SK-N-SH (cell line): ENCODE measurements around the gene SLC25A38. TPM values are rescaled to one million over a fixed set of nuclear protein-coding genes. Genes with fewer than 3 reads are reported as not detected.

ENCODE experiments used
- CTCF ChIA-PET: fragments of 300-600, 350-600 bp; formaldehyde crosslinking; extraction: SDS; loops from one replicate; lab custom pipeline; 2021; lab: Yijun Ruan, JAX
- POLR2A ChIA-PET: fragments of 350-600 bp; sonication (Branson Sonifier 250); formaldehyde crosslinking; extraction: SDS; loops from one replicate; lab custom pipeline; 2020; ENCODE audit warnings: antibody characterized with exemption, inconsistent platforms; lab: Yijun Ruan, JAX
- DNase-seq: peaks from one replicate; pipeline ENCODE4 v3.0.0; 2012
- H2AFZ ChIP-seq: fragments of 200-600 bp; sonication (generic); 2 replicates; pipeline ENCODE4 v1.8.1; 2016; ENCODE audit warnings: antibody characterized with exemption, mild to moderate bottlenecking, low read depth
- H3F3A ChIP-seq: fragments of 200-600 bp; sonication (generic); replicated peaks from 2 replicates; pipeline ENCODE3; 2016; ENCODE audit warnings: antibody characterized with exemption, mild to moderate bottlenecking; ENCODE audit not compliant: insufficient read depth
- H3K27ac ChIP-seq, 2 experiments: fragments of 200-500 bp in 1 of 2; fragments of 200-600 bp in 1 of 2; sonication (Bioruptor generic) in 1 of 2; sonication (generic), shearing (Covaris generic) in 1 of 2; 2 replicates each; pipeline versions ENCODE4 v1.5.1 to v1.6.1; 2014 to 2016; ENCODE audit warnings: low read depth in 2 of 2, inconsistent platforms in 1 of 2, low read length in 1 of 2, mild to moderate bottlenecking in 1 of 2, mixed read lengths in 1 of 2
- H3K27me3 ChIP-seq: fragments of 200-600 bp; sonication (generic), shearing (Covaris generic); 2 replicates; pipeline ENCODE4 v1.6.1; 2016; ENCODE audit warnings: mixed run types; ENCODE audit not compliant: insufficient read depth
- H3K36me3 ChIP-seq, 2 experiments: fragments of 200-500 bp in 1 of 2; fragments of 200-600 bp in 1 of 2; sonication (Bioruptor generic) in 1 of 2; sonication (generic) in 1 of 2; replicated peaks in 1 of 2; 2 replicates each; pipeline versions ENCODE3 to v1.5.1; 2014 to 2016; ENCODE audit warnings: low read length in 1 of 2, mild to moderate bottlenecking in 1 of 2; ENCODE audit not compliant: insufficient read depth in 2 of 2, control insufficient read depth in 1 of 2
- H3K4me1 ChIP-seq, 2 experiments: fragments of 200-500 bp in 1 of 2; fragments of 200-600 bp in 1 of 2; sonication (Bioruptor generic) in 1 of 2; sonication (generic), shearing (Covaris generic) in 1 of 2; 2 replicates each; pipeline versions ENCODE4 v1.5.1 to v1.6.1; 2014 to 2016; ENCODE audit warnings: low read depth in 1 of 2, low read length in 1 of 2, mixed run types in 1 of 2; ENCODE audit not compliant: insufficient read depth in 2 of 2, control insufficient read depth in 1 of 2
- H3K4me2 ChIP-seq: fragments of 200-600 bp; sonication (generic), shearing (Covaris generic); 2 replicates; pipeline ENCODE4 v1.6.1; 2017; ENCODE audit warnings: mixed run types
- H3K4me3 ChIP-seq, 2 experiments: fragments of 200-500 bp in 1 of 2; fragments of 200-600 bp in 1 of 2; sonication (Bioruptor generic) in 1 of 2; sonication (generic), shearing (Covaris generic) in 1 of 2; 2 replicates each; pipeline versions ENCODE4 v1.5.1 to v1.8.1; 2014 to 2016; ENCODE audit warnings: low read depth in 2 of 2, inconsistent platforms in 1 of 2, low read length in 1 of 2, mild to moderate bottlenecking in 1 of 2, mixed read lengths in 1 of 2, moderate library complexity in 1 of 2
- H3K79me2 ChIP-seq: fragments of 200-600 bp; sonication (generic); 2 replicates; pipeline ENCODE4 v1.8.1; 2017; ENCODE audit warnings: mild to moderate bottlenecking; ENCODE audit not compliant: insufficient read depth
- H3K9ac ChIP-seq: fragments of 200-600 bp; sonication (generic); 2 replicates; pipeline ENCODE4 v1.6.1; 2017; ENCODE audit warnings: mixed run types
- H3K9me2 ChIP-seq: fragments of 200-600 bp; sonication (generic); 2 replicates; pipeline ENCODE4 v1.6.1; 2017; ENCODE audit warnings: mixed run types
- H3K9me3 ChIP-seq: fragments of 200-600 bp; sonication (generic); 2 replicates; pipeline ENCODE4 v1.6.1; 2017; ENCODE audit warnings: mixed run types, mild to moderate bottlenecking, moderate library complexity
- H4K20me1 ChIP-seq: fragments of 200-600 bp; sonication (generic); 2 replicates; pipeline ENCODE4 v1.6.1; 2017; ENCODE audit warnings: mild to moderate bottlenecking, mixed run types; ENCODE audit not compliant: insufficient read depth
- ELF1 ChIP-seq: IDR thresholded peaks from 2 replicates; pipeline ENCODE4 v1.4.0; 2012
- EZH2phosphoT487 ChIP-seq: fragments of 200-600 bp; sonication (generic); IDR thresholded peaks from 2 replicates; pipeline ENCODE4 v1.6.1; 2017; ENCODE audit warnings: low read depth, mixed run types, mild to moderate bottlenecking, antibody characterized with exemption, moderate library complexity, borderline replicate concordance
- FOSL2 ChIP-seq: IDR thresholded peaks from 2 replicates; pipeline ENCODE4 v1.4.0; 2012; ENCODE audit warnings: low read depth, mild to moderate bottlenecking, moderate library complexity, borderline replicate concordance
- MAX ChIP-seq: IDR thresholded peaks from 2 replicates; pipeline ENCODE4 v1.4.0; 2012; ENCODE audit warnings: low read depth
- MEF2A ChIP-seq: IDR thresholded peaks from 2 replicates; pipeline ENCODE4 v1.4.0; 2012; ENCODE audit warnings: low read depth, borderline replicate concordance
- NFIC ChIP-seq: IDR thresholded peaks from 2 replicates; pipeline ENCODE4 v1.4.0; 2012; ENCODE audit warnings: borderline replicate concordance
- RAD21 ChIP-seq: IDR thresholded peaks from 2 replicates; pipeline ENCODE4 v1.6.1; 2012; ENCODE audit warnings: mild to moderate bottlenecking, low read length
- SMC3 ChIP-seq: IDR thresholded peaks from 2 replicates; pipeline ENCODE4 v1.6.1; 2012; ENCODE audit warnings: low read depth, low read length, improper control_type of control experiment
- TAF1 ChIP-seq: IDR thresholded peaks from 2 replicates; pipeline ENCODE4 v1.6.1; 2012; ENCODE audit warnings: low read depth, mild to moderate bottlenecking, low read length, moderate library complexity, borderline replicate concordance
- TCF12 ChIP-seq: IDR thresholded peaks from 2 replicates; pipeline ENCODE4 v1.4.0; 2012
- USF1 ChIP-seq: IDR thresholded peaks from 2 replicates; pipeline ENCODE4 v1.4.0; 2012; ENCODE audit warnings: low read depth, borderline replicate concordance
- YY1 ChIP-seq: IDR thresholded peaks from 2 replicates; pipeline ENCODE4 v1.4.0; 2012; ENCODE audit warnings: low read depth, mild to moderate bottlenecking
- ZBTB33 ChIP-seq: IDR thresholded peaks from 2 replicates; pipeline ENCODE4 v1.4.0; 2012; ENCODE audit warnings: low read depth, borderline replicate concordance
- WGBS: methylation state at CpG from one replicate; pipeline ENCODE4 v1.1.6; 2017; ENCODE audit warnings: low lambda C conversion rate; 5-methylcytosine and 5-hydroxymethylcytosine counted together
- polyA plus RNA-seq, 3 experiments: library from polyadenylated mRNA; depleted of rRNA; stranded (reverse); fragments of >200 nt; gene quantifications; 2 replicates each; pipeline ENCODE4 v1.2.3, GENCODE V29; 2012
- TF ChIP-seq, protein P1 (sequence below): fragments of 150-350 bp; IDR thresholded peaks from 2 replicates; pipeline ENCODE4 v1.6.1; 2016; ENCODE audit warnings: mild to moderate bottlenecking, low read depth, low read length
- TF ChIP-seq, protein P2 (sequence below): fragments of 150-350 bp; IDR thresholded peaks from 2 replicates; pipeline ENCODE4 v1.6.1; 2017; ENCODE audit warnings: antibody characterized with exemption, low read length, low read depth, borderline replicate concordance
- TF ChIP-seq, protein P3 (sequence below): fragments of 200-600 bp; sonication (generic); IDR thresholded peaks from 2 replicates; pipeline ENCODE4 v1.6.1; 2017; ENCODE audit warnings: antibody characterized with exemption, mild to moderate bottlenecking, moderate library complexity

The SLC25A38 gene
- polyA plus RNA-seq, 1 of the 3 experiments (the other 2 are of a cell fraction), result 34.9 TPM

- TF ChIP-seq, protein P1, sequence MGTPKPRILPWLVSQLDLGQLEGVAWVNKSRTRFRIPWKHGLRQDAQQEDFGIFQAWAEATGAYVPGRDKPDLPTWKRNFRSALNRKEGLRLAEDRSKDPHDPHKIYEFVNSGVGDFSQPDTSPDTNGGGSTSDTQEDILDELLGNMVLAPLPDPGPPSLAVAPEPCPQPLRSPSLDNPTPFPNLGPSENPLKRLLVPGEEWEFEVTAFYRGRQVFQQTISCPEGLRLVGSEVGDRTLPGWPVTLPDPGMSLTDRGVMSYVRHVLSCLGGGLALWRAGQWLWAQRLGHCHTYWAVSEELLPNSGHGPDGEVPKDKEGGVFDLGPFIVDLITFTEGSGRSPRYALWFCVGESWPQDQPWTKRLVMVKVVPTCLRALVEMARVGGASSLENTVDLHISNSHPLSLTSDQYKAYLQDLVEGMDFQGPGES, result no peak
- TF ChIP-seq NFIC (no peak), ELF1 (no peak)
- TF ChIP-seq, all 33 proteins: peak for 0
Measured at GRCh38 chr3:39346785-39347585, 36.2 kb upstream of the SLC25A38 start (continued).

GRCh38 chr3:39347586-39347876 is 35.6 kb upstream of the SLC25A38 start:
- no peaks in the 10 kb centered on the region for H3F3A ChIP-seq
- TF ChIP-seq MEF2A (no peak), TAF1 (no peak), YY1 (no peak), ELF1 (no peak), NFIC (no peak), FOSL2 (no peak)
- 15% methylated on average over 3 of the region's 3 CpGs for WGBS
- H3K4me3 ChIP-seq, result no peak overlapping the region
- H3K27me3 ChIP-seq, result no peaks in the 10 kb centered on the region
- peaks cover 0 to 2% of the 10 kb centered on the region in 2 experiments; a peak in 1 of 4 replicates for H3K4me1 ChIP-seq
- no peaks in the 10 kb centered on the region for H4K20me1 ChIP-seq
- H3K9me3 ChIP-seq, result no peaks in the 10 kb centered on the region
- ChIA-PET POLR2A (no interaction called here), CTCF (interaction anchor here (0.9 to 2.0 kb wide), 4 partner anchors 31 to 221 kb away, joined by 3 to 6 read pairs (median 4); no protein-coding TSS in a partner anchor)
- no peak for DNase-seq
- H2AFZ ChIP-seq, result no peak overlapping the region
- no peak overlapping the region for H3K9ac ChIP-seq
- no peak overlapping the region for H3K4me2 ChIP-seq
- no peaks in the 10 kb centered on the region for H3K36me3 ChIP-seq
- no peaks in the 10 kb centered on the region for H3K79me2 ChIP-seq
- H3K9me2 ChIP-seq, result no peaks in the 10 kb centered on the region
- no peak overlapping the region for H3K27ac ChIP-seq

DNA sequence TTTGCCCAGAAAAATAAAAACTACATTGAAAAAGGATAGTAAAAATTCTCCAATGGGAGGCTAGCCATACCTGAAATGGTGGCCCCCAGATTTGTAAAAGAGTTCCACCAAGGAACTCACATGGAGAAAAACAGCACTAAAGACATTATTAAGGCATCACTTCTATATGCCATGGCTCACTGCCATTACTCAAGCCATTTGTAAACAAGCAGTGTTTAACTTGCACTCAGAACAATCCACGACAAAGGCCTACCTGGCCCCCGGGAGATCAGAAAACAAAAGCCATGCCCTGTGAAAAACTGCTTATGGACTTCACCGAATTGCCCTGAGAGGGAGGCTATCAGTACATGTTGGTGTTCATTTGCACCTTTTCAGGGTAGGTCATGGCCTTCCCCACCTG is 34.1 kb upstream of the SLC25A38 start:
- 24% methylated on average over 3 of the region's 3 CpGs for WGBS
- no peak overlapping the region for H3K9ac ChIP-seq
- H3F3A ChIP-seq, result no peaks in the 10 kb centered on the region
- peaks cover 0 to 2% of the 10 kb centered on the region in 2 experiments; a peak in 1 of 4 replicates for H3K4me1 ChIP-seq
- H3K4me3 ChIP-seq, result no peak overlapping the region
- H3K27me3 ChIP-seq, result no peaks in the 10 kb centered on the region
- no peak overlapping the region for H3K4me2 ChIP-seq
- H3K27ac ChIP-seq, result no peak overlapping the region
- no peaks in the 10 kb centered on the region for H3K79me2 ChIP-seq
- CTCF ChIA-PET, result no interaction called here
- no peak for DNase-seq
- no peak overlapping the region for H2AFZ ChIP-seq
- H3K36me3 ChIP-seq, result no peaks in the 10 kb centered on the region
- H3K9me2 ChIP-seq, result no peaks in the 10 kb centered on the region
- POLR2A ChIA-PET, result no interaction called here
- H4K20me1 ChIP-seq, result no peaks in the 10 kb centered on the region
- no peaks in the 10 kb centered on the region for H3K9me3 ChIP-seq
- no peak for TF ChIP-seq RAD21
- no peak for TF ChIP-seq FOSL2
- TF ChIP-seq EZH2phosphoT487, result no peak
- no peak for TF ChIP-seq NFIC
- TF ChIP-seq, protein P2, sequence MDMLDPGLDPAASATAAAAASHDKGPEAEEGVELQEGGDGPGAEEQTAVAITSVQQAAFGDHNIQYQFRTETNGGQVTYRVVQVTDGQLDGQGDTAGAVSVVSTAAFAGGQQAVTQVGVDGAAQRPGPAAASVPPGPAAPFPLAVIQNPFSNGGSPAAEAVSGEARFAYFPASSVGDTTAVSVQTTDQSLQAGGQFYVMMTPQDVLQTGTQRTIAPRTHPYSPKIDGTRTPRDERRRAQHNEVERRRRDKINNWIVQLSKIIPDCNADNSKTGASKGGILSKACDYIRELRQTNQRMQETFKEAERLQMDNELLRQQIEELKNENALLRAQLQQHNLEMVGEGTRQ, result no peak
- no peak for TF ChIP-seq SMC3
- TF ChIP-seq MAX, result no peak
- TF ChIP-seq ZBTB33, result no peak
- TF ChIP-seq TCF12, result no peak
- TF ChIP-seq, protein P3, sequence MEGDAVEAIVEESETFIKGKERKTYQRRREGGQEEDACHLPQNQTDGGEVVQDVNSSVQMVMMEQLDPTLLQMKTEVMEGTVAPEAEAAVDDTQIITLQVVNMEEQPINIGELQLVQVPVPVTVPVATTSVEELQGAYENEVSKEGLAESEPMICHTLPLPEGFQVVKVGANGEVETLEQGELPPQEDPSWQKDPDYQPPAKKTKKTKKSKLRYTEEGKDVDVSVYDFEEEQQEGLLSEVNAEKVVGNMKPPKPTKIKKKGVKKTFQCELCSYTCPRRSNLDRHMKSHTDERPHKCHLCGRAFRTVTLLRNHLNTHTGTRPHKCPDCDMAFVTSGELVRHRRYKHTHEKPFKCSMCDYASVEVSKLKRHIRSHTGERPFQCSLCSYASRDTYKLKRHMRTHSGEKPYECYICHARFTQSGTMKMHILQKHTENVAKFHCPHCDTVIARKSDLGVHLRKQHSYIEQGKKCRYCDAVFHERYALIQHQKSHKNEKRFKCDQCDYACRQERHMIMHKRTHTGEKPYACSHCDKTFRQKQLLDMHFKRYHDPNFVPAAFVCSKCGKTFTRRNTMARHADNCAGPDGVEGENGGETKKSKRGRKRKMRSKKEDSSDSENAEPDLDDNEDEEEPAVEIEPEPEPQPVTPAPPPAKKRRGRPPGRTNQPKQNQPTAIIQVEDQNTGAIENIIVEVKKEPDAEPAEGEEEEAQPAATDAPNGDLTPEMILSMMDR, result no peak
- TF ChIP-seq, protein P1, result no peak
- TF ChIP-seq TAF1, result no peak
- no peak for TF ChIP-seq USF1
